ENCODE data around the gene HS3ST2. TPM values are rescaled to one million over a fixed set of nuclear protein-coding genes. Genes with fewer than 3 reads are reported as not detected.

HS3ST2 gene
- total and polyA plus RNA-seq, 2 experiments from 2014 or later = 1.4 to 3.2 TPM

GRCh38 chr16:22855231-22855630 lies 41.3 kb downstream of the HS3ST2 start:
- no peaks in the 10 kb centered on the region for H3K27me3 ChIP-seq (ENCODE audit: insufficient read depth)
- no peak overlapping the region for H3K27ac Mint-ChIP-seq

More at GRCh38 chr16:22855231-22855630, 41.3 kb downstream of the HS3ST2 start:
- H3K9me2 ChIP-seq (ENCODE audit: insufficient read depth) = no peaks in the 10 kb centered on the region; the same call in 1 of the 2 replicates
- H4K20me1 ChIP-seq (replicated peaks; ENCODE audit: insufficient read depth) = no peaks in the 10 kb centered on the region
- no peak overlapping the region for H3K27ac ChIP-seq (ENCODE audit: low read depth)
- no peaks in the 10 kb centered on the region for H3K36me3 ChIP-seq (ENCODE audit: insufficient read depth)
- H3K4me3 Mint-ChIP-seq = no peak overlapping the region
- H3K4me1 ChIP-seq (ENCODE audit: insufficient read depth) = peaks cover 15% of the 10 kb centered on the region
- no peak overlapping the region for H3K4me2 ChIP-seq
- no peak overlapping the region for H3K4me3 ChIP-seq
- peaks cover 6% of the 10 kb centered on the region for H3K36me3 Mint-ChIP-seq (ENCODE audit: low read depth)
- peaks cover 27% of the 10 kb centered on the region for H3K4me1 Mint-ChIP-seq
- H3K9me3 Mint-ChIP-seq = peaks cover 6% of the 10 kb centered on the region; the same call in 2 of the 3 replicates
- no peaks in the 10 kb centered on the region for H3K79me2 ChIP-seq (replicated peaks; ENCODE audit: insufficient read depth)
- no peak overlapping the region for H2AFZ ChIP-seq
- ATAC-seq (no peak), DNase-seq (ENCODE audit: low spot score) (no peak)
- no peaks in the 10 kb centered on the region for H3F3A ChIP-seq (replicated peaks; ENCODE audit: low read depth)
- TF ChIP-seq CTCF (conservative IDR thresholded peaks at IDR 0.05; ENCODE audit: low read depth in 2 of 2) = no peak
- no peak for TF ChIP-seq EZH2phosphoT487 (IDR thresholded peaks at IDR 0.05; ENCODE audit: unreplicated experiment)
- TF ChIP-seq ZNF114 (CRISPR knock-in tag; IDR thresholded peaks at IDR 0.05) = no peak
- no peak for TF ChIP-seq REST (IDR thresholded peaks at IDR 0.05; ENCODE audit: unreplicated experiment)
- H3K27me3 Mint-ChIP-seq (ENCODE audit: insufficient read depth, low read depth, poor library complexity) = no peaks in the 10 kb centered on the region

All from GM23338 (cell line).